IgD-negative memory B cell (primary cell): ENCODE results near the gene IMPA2. TPM values are rescaled to one million over a fixed set of nuclear protein-coding genes. Genes with fewer than 3 reads are reported as not detected.
"Not testable (repeated sequence)": the region's sequence is repeated elsewhere in the genome, so short reads cannot be mapped to it uniquely, and the experiment has no call there.

ENCODE experiments used
- H3K27ac Mint-ChIP-seq, 3 donors: one replicate each; pipeline ENCODE4 v1.8.0; 2020 to 2022; ENCODE audit warnings: mild to moderate bottlenecking in 3 of 3, mixed read lengths in 3 of 3, moderate library complexity in 1 of 3
- H3K27me3 Mint-ChIP-seq: one replicate; pipeline ENCODE4 v1.8.0; 2021; ENCODE audit warnings: mixed read lengths
- H3K36me3 Mint-ChIP-seq: one replicate; pipeline ENCODE4 v1.8.0; 2020; ENCODE audit warnings: mild to moderate bottlenecking, mixed read lengths
- H3K4me1 Mint-ChIP-seq, 3 donors: one replicate each; pipeline ENCODE4 v1.8.0; 2020 to 2022; ENCODE audit warnings: mixed read lengths in 3 of 3, mild to moderate bottlenecking in 1 of 3
- H3K4me3 Mint-ChIP-seq, 4 donors: one replicate each; pipeline ENCODE4 v1.8.0; 2020 to 2022; ENCODE audit warnings: mild to moderate bottlenecking in 4 of 4, mixed read lengths in 4 of 4, moderate library complexity in 3 of 4
- H3K9me3 Mint-ChIP-seq, 3 donors: one replicate each; pipeline ENCODE4 v1.8.0; 2020 to 2021; ENCODE audit warnings: mixed read lengths in 3 of 3, mild to moderate bottlenecking in 1 of 3
- polyA plus RNA-seq: library from polyadenylated mRNA; unstranded; fragments of 300-500 nt; fragmentation: Illumina TruSeq; gene quantifications from one replicate; pipeline ENCODE4 v1.2.3, GENCODE V29; 2021

The IMPA2 gene
- polyA plus RNA-seq, 1 donor from 2014 or later = 11.9 TPM

DNA sequence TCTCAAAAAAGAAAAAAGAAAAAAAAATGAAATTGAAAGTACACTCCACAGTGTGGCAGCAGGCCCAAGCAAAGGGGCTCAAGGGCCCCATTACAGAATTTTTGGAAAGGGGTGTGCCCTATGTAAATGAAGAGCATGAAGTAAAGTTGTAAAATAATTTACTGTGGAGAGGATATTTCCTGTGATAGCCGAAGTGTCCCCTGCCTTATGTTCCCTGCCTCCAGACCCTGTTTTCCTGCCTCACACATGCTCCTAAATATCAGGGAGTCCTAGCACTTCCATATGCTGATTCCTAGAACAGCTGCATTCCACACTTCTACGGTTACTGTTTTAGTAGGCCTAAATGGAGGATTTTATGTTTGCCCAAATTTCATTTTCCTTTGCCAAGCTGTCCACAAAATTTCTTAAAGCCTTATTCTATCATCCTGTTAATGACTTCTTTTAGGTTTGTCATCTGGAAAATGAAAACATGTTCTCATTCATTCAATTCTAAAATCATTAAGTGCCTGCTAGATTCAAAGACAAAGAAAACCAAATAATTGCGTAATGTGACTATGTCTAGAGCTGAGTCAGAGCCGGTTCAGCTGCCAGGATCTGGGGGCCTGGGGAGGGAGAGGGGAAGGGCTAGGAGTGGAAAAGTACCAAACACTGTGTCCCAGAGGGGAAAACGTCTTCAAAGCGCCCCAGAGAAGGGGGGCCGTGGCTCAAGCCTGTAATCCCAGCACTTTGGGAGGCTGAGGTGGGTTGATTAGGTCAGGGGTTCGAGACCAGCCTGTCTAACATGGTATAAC is 25.9 kb upstream of the IMPA2 start:
- Mint-ChIP-seq H3K4me1 (no peaks in the 10 kb centered on the region), H3K27ac (peak overlapping the region in 1 of 3 donors; percentile 8), H3K9me3 (peaks cover 8 to 13% (median 9%) of the 10 kb centered on the region in 3 donors), H3K27me3 (peaks cover 3% of the 10 kb centered on the region), H3K4me3 (peak overlapping the region in 1 of 4 donors; percentile 33), H3K36me3 (no peaks in the 10 kb centered on the region)

DNA sequence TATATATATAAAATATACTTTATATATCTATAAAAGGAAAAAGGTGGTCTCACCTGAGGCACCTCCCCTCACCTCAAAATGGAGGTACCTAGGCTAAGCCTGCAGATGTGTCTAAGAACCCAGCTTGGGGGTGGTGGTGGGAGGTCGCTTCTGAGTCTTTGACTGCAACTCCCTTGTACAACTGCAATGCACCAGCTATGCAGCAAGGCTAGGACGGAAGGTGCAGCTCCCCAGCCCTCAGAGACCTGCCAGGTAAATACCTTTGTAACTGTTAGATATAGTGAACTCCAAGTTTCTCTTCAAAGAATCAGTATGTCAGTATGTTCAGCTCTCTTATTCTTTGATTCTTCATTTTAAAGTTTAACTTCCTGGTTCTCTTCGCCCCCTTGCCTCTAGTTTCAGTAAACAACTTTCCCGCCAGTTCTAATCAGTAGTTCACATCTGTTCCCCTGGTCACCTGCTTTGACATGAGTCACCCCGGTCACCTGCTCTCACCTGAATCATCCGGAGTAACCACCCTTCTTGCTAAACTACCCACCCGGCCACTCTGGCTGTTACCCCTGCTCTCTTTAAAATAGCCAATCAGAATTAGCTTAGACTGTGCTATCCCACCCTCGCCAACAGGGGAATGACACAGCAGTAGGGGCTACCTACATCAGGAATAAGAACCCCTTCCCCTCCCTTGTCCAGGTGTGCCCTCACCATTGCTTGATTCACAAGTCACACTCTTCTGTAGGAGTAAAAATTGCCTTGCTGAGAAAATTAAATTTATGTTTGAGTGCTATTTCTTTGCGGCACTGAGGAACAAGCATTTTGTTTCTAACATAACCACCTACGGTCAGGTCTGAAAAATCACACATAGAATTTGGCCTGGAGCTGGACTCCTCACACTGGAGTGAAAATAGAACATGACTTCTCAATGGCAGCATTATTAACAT is 24.7 kb upstream of the IMPA2 start:
- Mint-ChIP-seq H3K27ac (no peak overlapping the region), H3K4me3 (peak overlapping the region in 1 of 4 donors; percentile 68), H3K9me3 (peaks cover 8 to 13% (median 9%) of the 10 kb centered on the region in 3 donors), H3K27me3 (peaks cover 5% of the 10 kb centered on the region), H3K4me1 (no peaks in the 10 kb centered on the region), H3K36me3 (peaks cover 3% of the 10 kb centered on the region)

DNA sequence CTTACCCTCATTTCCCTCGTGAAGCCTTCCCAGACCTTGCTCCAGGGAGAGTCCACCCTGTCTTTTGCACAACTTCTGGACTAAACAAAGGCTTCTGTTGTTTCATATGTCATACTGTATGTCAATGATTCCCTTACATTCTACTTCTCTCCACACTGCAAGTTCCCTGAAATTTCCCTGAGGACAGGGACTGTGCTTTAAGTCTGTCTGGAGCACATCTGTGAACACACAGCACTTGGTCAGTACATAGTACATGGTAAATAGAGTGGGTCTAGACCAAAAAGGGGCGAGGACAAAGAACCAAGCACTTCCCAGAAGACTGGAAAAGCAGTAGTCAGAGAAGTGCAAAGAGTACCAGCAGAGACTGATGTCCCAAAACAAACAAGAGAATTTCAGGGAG is 23.7 kb upstream of the IMPA2 start:
- Mint-ChIP-seq H3K4me1 (no peaks in the 10 kb centered on the region), H3K9me3 (peaks cover 8 to 13% (median 9%) of the 10 kb centered on the region in 3 donors), H3K27me3 (peaks cover 5% of the 10 kb centered on the region), H3K36me3 (peaks cover 3% of the 10 kb centered on the region), H3K4me3 (no peak overlapping the region), H3K27ac (no peak overlapping the region)

DNA sequence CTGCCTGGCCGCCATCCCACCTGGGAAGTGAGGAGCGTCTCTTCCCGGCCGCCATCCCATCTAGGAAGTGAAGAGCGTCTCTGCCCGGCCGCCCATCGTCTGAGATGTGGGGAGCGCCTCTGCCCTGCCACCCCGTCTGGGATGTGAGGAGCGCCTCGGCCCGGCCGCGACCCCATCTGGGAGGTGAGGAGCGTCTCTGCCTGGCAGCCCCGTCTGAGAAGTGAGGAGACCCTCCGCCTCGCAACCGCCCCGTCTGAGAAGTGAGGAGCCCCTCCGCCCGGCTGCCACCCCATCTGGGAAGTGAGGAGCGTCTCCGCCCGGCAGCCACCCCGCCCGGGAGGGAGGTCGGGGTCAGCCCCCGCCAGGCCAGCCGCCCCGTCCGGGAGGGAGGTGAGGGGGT is 21.7 kb upstream of the IMPA2 start:
- not testable (repeated sequence) for H3K36me3 Mint-ChIP-seq, H3K4me1 Mint-ChIP-seq, H3K27me3 Mint-ChIP-seq, H3K4me3 Mint-ChIP-seq, H3K27ac Mint-ChIP-seq
- peaks cover 8 to 13% (median 9%) of the 10 kb centered on the region in 3 donors for H3K9me3 Mint-ChIP-seq

DNA sequence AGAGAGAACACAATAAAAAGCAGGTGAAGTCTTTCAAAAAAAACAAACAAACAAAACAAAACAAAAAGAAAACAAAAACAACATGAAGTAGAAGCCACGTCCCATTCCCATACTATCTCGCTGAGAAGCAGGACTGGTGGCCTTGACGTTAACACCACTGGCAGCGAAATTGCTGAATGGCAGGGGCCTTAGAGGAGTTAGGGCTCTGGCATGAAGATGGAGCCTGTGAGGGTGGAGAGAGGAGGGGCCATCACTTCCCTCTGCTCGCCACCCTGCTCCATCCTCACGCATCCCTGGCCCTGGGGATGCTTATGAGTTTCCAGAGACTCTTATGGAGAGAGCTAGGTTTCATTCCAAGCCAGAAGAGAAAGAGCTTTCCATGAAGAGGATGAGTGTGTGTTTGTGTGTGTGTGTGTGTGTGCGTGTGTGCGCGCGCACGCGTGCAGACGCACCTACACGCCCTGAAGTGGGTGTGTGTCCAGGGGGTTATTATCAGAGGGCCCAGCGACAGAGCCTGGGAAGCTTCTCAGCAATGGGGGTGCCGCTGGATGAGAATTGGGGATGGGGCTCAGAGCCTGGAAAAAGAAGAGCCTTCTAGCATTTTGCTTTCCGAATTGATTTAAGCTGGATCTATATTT is 20.4 kb upstream of the IMPA2 start:
- peaks cover 5% of the 10 kb centered on the region for H3K27me3 Mint-ChIP-seq
- no peak overlapping the region for H3K27ac Mint-ChIP-seq
- H3K4me1 Mint-ChIP-seq = no peaks in the 10 kb centered on the region
- H3K36me3 Mint-ChIP-seq = peaks cover 3% of the 10 kb centered on the region
- H3K4me3 Mint-ChIP-seq = no peak overlapping the region
- peaks cover 5 to 13% (median 8%) of the 10 kb centered on the region in 3 donors for H3K9me3 Mint-ChIP-seq

GRCh38 chr18:11962597-11962996 is 18.7 kb upstream of the IMPA2 start:
- Mint-ChIP-seq H3K27ac (no peak overlapping the region), H3K27me3 (peaks cover 5% of the 10 kb centered on the region), H3K4me1 (no peaks in the 10 kb centered on the region)

GRCh38 chr18:11963991-11964484 is 17.3 kb upstream of the IMPA2 start:
- Mint-ChIP-seq H3K4me3 (no peak overlapping the region), H3K9me3 (no peaks in the 10 kb centered on the region), H3K4me1 (no peaks in the 10 kb centered on the region), H3K27me3 (peaks cover 2% of the 10 kb centered on the region), H3K27ac (no peak overlapping the region), H3K36me3 (peaks cover 3% of the 10 kb centered on the region)

More at GRCh38 chr18:11962597-11962996, 18.7 kb upstream of the IMPA2 start:
- H3K36me3 Mint-ChIP-seq = peaks cover 3% of the 10 kb centered on the region
- H3K9me3 Mint-ChIP-seq = peaks cover 2 to 3% (median 3%) of the 10 kb centered on the region in 3 donors
- no peak overlapping the region for H3K4me3 Mint-ChIP-seq

DNA sequence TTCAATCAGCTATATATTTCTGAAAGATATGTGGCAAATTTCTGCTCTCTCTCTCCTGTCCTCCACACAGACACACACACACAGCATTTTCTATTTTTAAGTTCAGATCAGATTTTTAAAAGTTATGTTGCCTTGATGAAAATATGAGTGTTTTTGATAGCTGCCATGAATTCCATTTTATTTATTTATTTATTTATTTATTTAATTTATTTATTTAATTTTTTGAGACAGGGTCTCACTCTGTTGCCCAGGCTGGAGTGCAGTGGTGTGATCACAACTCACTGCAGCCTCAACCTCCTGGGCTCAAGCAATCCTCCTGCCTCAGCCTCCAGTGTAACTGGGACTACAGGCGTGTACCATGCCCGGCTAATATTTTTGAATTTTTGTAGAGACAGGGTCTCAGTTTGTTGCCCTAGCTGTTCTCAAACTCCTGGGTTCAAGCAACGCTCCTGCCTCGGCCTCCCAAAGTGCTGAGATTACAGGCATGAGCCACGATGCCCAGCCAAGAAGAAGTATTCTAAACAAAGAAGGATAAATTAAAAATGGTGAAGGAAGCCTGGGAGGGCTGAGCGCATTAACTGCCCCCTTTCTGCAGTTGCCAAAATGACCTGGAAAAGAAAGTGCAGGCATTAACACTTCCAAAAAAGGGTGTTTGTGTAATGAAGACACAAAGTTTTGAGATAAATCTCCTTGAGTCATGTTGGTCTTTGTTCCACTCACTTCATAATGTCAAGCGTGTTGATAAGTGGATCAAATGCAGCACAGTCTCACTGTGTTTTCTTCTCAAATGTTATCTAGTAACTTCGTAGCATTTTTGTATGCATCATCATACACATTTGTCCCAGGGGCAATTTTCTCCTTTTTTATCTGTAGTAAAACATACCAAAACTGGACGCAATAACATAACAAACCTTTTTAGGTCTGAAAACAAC is 11.1 kb upstream of the IMPA2 start:
- H3K36me3 Mint-ChIP-seq = no peaks in the 10 kb centered on the region
- H3K4me1 Mint-ChIP-seq = no peaks in the 10 kb centered on the region
- no peaks in the 10 kb centered on the region for H3K27me3 Mint-ChIP-seq
- no peaks in the 10 kb centered on the region for H3K9me3 Mint-ChIP-seq
- no peak overlapping the region for H3K27ac Mint-ChIP-seq
- no peak overlapping the region for H3K4me3 Mint-ChIP-seq

DNA sequence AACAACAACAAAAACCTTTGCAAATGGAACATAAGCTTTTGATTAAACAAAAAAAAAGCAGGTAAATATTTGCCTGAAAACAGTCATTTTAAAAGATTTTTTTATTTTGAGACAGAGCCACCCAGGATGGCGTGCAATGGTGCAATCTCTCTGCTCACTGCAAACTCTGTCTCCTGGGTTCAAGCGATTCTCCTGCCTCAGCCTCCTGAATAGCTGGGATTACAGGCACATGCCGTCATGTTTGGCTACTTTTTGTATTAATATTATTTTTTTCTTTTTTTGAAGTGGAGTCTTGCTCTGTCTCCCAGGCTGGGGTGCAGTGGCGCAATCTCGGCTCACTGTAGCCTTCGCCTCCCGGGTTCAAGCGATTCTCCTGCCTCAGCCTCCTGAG is 10.5 kb upstream of the IMPA2 start:
- H3K27me3 Mint-ChIP-seq, H3K36me3 Mint-ChIP-seq, H3K9me3 Mint-ChIP-seq, H3K27ac Mint-ChIP-seq, H3K4me3 Mint-ChIP-seq, H3K4me1 Mint-ChIP-seq: not testable (repeated sequence)

DNA sequence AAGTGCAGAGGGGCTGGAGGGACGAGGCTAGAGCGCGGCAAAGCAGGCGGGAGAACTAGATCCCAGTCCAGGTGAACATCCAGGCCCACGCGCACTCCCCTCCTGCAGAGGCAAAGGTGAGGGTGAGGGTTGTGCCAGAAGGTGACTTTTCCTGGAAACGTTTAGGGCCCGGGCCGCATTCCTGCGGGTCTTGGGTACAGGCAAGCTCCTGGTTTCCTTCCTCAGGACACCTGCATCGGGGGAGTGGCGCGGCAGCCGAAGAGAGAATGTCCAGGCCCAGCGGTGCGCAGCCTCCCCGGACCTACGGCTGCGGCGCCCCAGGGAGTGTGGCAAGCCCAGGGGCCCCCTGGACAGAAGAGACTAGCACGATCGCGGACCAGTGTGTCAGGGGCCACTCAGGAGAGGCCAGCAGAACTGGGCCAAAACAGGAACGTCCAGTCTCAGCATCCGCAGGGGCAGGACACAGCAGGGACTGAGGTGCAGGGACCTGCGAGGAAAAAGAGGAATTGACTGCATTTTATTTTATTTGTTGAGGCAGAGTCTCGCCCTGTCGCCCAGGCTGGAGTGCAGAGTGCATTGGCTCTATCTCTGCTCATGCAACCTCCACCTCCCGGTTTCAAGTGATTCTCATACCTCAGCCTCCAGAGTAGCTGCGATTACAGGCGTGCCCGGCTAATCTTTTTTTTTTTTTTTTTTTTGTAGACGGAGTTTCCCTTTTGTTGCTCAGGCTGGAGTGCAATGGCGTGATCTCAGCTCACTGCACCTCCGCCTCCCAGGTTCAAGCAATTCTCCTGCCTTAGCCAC is 8.7 kb upstream of the IMPA2 start:
- no peaks in the 10 kb centered on the region for H3K27me3 Mint-ChIP-seq
- H3K27ac Mint-ChIP-seq = no peak overlapping the region
- H3K4me1 Mint-ChIP-seq = no peaks in the 10 kb centered on the region
- no peaks in the 10 kb centered on the region for H3K9me3 Mint-ChIP-seq
- H3K4me3 Mint-ChIP-seq = no peak overlapping the region
- no peaks in the 10 kb centered on the region for H3K36me3 Mint-ChIP-seq

- peaks cover under 1 to 3% (median 1%) of the 10 kb centered on the region in 3 donors for H3K4me1 Mint-ChIP-seq
Measured at GRCh38 chr18:11974741-11975325, 6.5 kb upstream of the IMPA2 start.

GRCh38 chr18:11975723-11976122 is 5.6 kb upstream of the IMPA2 start:
- Mint-ChIP-seq H3K36me3 (no peaks in the 10 kb centered on the region), H3K27ac (no peak overlapping the region), H3K4me3 (no peak overlapping the region), H3K27me3 (no peaks in the 10 kb centered on the region), H3K4me1 (peaks cover 6 to 7% (median 7%) of the 10 kb centered on the region in 3 donors), H3K9me3 (no peaks in the 10 kb centered on the region)

More at GRCh38 chr18:11974741-11975325, 6.5 kb upstream of the IMPA2 start:
- no peak overlapping the region for H3K27ac Mint-ChIP-seq
- H3K36me3 Mint-ChIP-seq = no peaks in the 10 kb centered on the region
- no peaks in the 10 kb centered on the region for H3K27me3 Mint-ChIP-seq
- no peaks in the 10 kb centered on the region for H3K9me3 Mint-ChIP-seq
- peak overlapping the region in 1 of 4 donors; percentile 40 for H3K4me3 Mint-ChIP-seq
